IPS-NIHi7 (cell line): ENCODE data around the gene GRM4.

Experiments
- DNase-seq: peaks from one replicate; pipeline ENCODE4 v3.0.0; 2012; ENCODE audit warnings: mixed read lengths; ENCODE audit errors: extremely low spot score

The GRM4 gene

DNA sequence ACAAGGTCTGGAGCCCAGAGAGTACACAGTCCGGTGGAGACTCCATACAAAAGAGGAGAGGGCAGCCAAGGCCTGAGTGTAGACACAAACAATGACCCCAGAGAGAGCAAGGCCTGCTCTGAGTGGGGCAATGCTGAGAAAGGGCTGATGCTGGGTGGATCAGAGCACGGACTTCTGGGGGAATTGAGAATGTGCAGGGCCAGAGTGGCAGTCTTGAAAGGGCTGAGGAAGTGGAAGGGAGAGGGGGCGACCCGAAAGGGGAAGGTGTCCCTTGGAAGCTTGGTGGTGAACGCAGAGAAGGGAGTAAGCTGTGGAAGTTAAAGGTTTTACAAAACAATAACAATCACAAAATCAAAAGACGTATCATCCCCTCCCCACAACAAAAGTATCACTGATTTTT is 12.0 kb upstream of the GRM4 start:
- no peak for DNase-seq

DNA sequence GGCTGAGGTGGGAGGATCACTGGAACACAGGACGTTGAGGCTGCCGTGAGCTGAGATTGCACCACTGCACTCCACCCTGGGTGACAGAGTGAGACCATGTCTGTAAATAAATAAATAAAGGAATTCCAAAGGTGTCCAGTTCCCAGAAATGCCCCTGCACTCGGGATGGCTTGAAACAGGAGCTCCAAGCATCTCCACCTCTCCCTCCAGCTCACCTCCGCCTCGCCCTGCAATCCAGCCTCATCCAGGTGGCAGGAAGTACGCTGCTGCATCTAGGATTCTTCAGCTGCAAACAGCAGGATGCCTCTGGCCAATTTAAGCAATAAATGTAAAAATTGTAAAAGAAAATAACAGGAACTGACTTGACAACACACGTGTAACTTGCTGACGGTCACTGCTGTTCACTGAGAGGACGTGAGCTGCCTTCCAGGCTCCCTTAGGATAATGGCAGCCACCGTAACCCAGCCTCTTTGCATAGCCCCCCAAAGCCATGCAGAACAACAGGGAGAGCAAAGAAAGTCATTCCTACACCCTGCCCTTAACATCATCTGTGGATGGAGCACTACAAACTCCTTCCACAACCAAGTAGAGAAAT is 11.4 kb upstream of the GRM4 start:
- no peak for DNase-seq

DNA sequence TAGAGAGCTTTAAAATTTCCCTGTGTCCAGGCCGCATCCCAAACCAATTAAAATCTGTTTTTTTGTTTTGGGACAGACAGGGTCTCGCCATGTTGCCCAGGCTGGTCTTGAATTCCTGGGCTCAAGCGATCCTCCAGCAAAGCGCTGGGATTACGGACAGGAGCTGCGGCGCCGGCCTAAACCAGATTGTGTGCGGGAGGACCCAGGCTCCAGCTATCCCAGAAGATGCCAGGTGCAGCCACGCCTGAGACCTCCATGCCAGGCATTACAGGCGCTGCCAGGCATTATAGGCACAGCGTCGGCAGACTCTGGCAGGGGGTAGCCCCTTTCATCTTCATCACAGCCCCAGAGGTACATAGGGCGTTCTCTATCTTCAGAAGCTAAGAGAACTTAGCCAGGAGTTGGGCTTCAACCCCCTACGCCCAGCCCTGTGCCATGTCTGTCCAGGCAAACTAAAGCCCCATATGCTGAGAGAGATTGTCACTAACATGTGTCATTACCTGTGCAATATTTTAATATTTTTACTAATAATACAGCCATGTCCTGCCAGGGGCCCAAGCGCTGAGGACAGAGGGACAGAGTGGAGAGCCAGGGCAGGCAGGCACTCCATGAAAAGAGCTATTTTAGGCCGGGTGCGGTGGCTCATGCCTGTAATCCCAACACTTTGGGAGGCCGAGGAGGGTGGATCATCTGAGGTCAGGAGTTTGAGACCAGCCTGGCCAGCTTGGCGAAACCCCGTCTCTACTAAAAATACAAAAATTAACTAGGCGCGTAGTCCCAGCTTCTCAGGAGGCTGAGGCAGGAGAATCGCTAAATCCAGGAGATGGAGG is 9.8 kb upstream of the GRM4 start:
- DNase-seq = no peak

DNA sequence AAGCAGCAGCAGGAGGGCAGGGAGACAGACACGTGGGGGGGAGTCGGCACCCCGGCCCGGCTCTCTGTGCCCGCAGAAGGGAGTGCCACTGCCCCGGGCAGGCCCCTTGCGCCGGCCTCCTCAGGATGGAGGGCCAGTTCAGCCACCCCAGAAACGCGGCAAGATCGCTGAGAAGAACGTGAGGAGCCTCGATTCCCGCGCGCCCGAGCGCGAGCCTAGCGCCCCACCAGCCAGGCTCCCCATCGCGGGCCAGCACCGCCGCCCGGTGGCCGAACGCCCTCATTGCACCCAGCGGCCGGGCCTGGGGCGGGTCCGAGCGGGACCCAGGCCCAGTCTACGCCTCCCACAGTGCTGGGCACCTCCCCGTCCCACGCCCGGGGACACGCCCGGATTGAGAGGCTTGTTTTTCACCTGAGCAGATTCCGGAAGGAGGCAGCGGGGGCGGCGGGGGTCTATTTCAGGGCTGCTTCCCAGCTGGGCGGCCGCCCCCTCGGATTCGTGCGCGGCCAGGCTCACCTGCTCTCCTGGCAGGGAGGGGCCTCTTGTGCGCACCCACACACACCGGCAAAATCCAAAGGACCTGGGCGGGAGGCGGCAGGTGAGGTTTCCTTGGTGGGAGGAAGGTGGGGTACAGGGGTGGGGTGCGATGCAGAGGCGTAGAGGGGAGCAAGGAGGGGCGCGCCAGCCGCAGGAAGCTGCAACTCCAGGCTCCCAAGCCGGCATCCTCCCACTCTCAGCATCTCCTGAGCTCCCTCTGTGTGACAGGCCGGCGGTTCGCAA is 9.0 kb upstream of the GRM4 start:
- peak; percentile 90 for DNase-seq

DNA sequence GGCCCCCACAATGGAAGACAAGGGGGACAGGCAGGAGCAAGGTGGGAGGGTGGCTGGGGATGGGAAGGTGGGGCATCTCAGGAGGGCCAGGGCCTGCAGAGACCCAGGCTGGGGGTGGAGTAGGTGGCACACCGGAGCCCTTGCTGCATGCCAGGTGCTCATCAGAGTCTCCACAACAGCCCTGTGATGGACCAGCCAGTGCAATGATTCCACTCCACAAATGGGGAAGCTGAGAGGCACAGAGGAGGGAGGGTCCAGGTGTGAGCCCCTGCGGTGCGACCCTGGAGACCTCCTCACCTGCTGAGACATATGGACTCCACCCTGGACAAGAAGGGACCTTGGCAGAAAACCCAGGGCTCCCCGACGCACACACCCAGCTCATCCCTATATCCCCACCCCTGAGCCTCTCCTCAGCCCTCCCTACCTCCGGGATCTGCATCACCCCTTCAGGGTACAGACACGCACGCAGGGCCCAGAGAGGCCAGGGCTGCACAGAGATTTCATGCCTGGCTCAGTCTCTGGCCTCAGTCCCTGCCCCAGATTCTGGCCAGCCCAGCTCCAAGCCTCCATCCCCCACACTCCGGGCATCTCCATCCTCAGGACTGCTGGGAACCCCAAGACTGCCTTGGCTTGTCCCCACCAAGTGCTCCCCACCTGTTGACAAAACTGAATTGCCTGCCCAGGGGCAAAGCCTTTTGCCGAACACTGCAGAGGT is 7.1 kb upstream of the GRM4 start:
- DNase-seq = no peak

DNA sequence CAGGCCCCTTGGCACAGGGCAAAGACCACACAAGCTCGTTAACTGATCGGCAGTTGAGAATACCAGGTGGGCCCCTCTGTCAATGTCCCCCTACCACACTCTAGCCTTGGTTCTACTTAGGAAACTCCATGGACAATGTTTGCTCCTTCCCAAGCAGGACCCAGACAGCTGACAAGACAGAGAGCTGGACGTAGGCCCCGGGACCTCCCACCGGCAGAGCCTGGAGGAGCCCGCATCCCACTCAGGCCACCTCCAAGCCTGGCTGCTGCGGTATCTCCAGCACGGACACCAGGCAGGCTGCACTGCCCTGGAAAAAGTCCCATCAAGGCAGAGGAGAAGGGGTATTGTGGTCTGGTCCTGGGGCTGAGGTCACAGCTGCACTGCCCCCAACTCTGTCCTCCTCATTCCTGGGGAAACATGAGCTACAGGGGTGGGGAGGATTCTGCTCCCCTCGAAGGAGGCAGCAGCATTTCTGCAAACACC is 6.2 kb upstream of the GRM4 start:
- DNase-seq = no peak

DNA sequence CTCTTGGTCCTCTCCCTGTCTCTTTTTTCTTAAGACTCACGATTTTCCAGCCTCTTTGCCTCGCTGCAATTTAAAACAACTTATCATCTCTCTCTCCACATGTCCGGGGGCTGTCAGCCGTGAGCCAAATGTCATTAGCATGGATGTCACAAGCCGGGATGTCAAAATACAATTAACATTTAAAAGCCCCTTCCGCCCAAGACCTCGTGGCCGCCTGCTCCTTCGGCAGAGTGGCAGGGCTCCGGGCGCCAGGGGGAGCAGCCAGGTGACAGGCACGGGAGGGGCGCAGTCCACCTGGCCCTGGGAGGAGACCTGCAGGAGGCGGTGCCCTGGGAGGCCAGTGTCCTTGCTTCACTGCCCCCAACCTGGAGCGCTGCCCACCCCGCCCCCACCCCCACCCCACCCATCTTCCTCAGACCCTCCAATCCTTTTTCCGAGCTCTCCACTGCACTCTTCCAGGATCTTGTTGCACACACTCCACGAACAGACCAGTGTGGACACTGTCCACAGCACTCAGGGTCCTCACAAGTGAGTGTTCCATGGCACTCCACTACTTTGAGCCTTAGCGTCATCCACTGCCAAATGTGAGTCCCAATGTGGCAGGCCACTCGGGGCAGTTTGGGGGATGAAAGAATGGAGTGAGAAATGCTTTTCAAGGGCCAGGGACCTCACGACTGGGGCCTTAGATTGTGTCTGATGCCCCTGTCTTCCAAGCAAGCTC is 5.6 kb upstream of the GRM4 start:
- peak; percentile 70 for DNase-seq

DNA sequence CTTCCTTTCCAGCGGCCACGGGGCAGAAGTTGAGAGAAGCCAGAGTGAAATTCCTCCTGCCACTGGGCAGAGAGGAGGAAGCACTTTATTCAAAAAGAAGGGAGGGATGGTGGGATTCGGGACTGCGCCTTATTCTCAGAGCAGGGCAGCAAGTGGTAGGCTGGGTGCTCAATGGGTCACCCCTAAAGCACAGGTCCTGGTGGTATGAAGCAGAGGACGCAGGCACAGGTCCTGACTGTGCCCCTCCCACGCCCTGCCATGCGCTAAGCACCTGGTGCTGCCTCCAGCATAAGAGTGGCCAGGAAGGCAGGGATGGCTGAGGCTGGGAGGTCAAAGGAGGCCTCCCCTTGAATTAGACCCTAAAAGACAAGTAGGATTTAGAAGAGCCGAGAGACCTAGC is 4.9 kb upstream of the GRM4 start:
- no peak for DNase-seq

DNA sequence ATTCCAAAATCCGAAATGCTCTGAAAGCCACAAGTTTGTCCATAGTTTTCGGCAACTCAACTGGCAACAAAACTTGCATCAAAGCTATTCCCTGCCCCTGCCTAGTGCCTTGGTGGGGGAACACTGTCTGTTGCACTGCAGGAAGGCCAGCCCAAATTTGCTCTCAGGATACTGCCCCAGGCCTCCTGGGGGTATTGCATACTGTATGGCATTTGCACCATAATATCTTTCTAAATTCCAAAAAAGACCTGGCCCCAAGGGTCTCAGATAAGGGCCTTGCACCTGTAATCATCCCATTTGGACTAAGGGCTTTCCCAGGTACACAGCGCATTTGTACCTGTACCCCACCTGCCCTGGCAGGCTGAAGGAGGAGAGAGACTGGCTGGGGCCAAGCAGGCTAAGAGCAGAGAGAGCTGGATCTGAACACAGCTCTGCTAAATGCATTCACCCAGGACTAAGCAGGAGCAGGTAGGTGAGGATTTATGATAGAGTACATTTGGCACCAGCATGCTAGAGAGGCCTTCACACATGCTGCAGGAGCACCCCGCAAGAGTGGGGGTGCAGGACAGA is 4.0 kb upstream of the GRM4 start:
- DNase-seq = no peak

DNA sequence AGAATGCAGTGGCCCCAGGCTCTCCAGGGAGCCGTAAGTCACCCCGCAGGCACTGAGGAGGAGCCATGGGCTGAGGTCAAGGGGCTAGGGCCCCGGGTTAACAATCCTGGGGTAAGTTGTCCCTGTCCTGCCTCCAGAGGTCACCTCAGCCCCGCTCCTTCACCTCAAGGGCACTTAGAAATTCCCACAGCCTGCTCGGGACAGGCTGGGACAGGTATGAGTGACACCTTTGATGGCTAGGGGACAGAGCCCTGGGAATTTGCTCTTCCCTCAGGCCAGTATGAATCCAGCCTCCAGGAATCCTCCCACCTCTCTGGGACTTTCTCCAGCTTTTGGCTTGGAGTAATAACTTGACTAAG is 3.5 kb upstream of the GRM4 start:
- no peak for DNase-seq

DNA sequence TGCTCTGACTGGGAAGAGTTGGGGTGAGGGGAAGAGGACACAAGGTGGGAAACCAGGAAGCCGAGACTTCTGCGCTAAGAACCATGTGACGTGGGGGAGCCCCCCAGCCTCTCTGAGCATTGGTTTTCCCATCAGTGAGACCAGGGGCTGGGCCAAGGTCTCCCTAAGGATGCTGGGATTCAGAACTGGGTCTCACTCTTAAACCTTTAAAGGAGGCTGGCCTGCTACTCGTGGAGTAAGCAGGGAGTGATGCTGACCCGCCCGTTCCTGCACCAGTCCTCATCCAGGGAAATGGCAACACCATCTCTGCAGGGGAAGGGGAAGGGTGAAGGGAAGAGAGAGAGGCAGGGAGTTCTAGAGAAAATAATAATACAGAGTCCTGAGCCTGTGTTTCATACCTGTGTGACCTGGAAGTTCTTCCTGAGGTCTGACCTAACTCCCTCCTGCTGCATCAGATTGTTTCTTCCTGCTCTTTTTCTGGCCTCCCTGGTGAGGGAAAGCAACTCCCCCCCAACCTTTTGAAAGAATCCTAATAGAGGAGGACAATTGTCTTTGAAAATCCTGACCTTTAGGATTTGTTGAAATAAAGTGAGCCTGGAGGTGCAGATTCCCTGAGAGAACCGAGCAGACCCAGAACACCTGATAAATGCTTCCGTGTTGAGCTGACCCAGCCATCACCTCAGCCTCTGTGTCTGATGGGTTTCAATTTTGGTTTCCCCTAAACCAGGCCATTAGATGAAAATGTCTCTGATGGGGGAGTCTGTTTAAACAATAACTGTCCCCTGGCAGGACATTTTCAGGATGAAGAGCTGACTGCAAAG is 3.0 kb upstream of the GRM4 start:
- DNase-seq = no peak

DNA sequence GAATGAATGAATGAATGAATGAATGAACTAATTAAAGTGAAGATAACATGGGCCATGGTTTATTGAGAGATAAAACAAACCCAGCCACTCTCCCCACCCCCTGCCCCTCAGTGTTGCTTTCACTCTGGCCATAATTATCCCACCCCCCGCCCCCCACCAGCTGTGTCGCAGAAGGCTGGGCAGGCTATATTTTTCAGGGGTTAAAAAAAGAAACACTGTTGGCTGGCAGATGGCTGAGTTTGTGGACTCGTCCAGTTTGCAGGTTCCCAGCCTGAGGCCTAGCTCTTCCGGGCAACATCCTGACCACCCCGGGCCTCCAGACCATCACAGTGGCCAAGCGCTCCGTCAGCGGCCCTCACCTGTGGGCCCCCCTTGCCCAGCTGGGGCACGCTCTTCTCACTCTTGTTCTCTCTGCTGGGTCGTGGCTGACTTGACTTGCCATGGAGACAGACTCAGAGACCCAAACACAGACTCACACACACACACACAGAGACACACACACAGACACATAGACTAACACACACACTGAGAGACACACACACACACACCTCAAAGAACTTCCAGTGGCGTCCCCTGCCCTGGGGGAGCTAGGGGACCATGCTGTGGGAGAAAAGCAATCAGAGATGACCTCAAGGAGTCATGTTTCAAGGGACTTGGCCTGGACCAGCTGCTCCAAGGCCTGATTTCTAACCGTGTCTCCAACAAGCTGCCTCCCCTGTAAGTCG is 2.2 kb upstream of the GRM4 start:
- DNase-seq = no peak

DNA sequence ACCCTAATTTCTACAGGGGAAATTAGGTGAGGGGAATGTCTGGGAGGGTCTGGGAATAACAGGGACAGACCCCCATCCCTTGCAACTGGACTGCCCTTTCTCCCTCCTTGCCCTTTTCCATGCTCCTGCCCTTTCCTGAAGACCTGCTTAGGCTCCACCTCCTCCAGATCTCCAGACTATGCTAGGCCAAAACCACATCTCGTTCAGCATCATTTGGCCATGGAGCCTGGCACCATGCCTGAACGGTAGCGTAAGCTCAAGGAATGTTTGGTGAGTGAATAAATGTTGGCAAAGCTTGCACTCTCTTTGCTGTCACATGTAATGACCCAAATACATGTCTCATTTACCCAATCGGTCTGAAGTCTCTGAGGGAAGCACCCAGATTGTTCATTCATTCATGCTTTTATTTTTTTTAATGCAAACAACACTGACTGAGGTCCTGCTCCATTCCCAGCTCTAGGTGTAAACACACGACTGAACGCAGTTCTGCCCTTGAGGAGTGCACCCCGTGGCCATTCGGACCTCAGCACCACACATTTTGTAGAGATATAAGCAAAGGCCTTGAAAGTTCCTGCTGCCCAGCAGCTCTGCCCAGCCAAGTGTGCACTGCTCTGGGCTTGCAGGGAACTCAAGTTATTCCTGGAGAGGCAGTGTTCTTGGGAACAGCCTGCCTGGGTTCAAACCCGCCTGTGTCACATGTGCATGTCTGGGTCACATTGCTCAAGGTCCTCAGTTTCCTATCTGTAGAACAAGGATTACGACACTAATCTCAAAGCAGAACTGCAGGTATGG is 1.1 kb upstream of the GRM4 start:
- DNase-seq = no peak

DNA sequence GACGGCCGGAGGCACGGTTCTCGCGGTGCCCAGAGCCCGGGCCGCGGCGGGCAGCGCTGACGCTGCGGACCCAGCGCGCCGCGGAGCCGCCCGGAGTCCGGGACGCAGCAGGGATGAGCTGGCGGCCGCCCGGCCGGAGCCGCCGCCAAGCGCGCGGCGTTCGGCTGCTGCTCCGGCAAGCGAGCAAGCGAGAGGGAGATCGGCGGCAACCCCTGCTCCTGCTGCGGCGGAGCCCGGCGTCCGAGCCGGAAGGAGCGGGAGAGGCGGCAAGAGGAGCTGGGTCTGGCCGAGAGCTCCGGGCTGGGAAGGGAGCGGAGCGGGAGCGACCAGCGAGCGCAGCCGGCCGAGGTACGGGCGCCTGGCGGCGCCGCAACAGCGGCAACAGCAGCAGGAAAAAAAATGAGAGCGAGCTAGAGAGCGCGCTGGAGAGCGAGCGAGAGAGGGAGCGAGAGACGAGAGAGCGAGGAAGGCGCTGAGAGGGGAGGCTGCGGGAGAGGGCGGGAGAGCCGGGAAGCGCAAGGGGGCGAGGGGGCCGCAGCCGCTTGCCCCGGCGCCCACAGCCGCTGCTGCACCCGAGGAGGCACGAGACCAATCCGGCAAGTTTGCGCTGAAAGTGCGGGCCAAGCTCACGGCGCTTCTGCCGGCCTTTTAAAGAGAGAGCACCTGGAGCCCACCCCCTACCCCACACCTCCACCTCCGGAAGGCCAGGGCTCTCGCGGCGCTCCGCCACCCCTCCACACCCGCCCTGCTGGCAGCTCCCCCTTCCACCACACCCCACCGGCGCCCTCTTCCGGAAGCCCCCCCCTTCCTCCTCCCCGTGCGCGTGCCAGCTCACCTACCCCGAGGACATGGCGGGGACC is 496 bp downstream of the GRM4 start:
- peak; percentile 64 for DNase-seq

DNA sequence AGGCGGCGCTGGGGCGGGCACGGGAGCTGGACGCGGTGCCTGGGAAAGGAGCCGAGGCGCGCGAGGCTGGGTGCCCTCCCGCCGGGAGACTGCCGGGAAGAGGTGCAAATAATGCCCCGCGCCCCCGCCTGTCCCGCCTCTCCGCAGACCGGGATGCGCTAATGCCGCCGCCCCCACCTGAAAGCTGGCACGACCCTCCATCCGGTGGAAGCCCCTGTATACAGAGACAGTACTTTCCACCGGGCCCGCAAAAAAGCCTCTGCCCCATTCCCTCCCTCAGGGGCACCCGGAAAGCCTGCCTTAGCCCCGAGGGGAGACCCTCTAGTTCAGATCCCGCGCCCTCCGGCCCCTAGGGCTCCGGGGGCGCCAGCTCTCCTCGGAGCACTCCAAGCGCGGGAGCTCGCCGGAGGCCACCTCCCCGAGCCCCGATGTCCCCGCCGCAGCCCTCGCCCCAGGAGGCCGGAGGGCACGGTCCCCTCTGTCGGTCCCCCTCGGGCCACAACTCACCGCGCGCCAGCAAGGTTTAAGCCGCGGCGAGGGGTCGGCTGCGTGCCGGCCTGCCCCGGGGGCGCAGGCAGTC is 1.2 kb downstream of the GRM4 start:
- no peak for DNase-seq

DNA sequence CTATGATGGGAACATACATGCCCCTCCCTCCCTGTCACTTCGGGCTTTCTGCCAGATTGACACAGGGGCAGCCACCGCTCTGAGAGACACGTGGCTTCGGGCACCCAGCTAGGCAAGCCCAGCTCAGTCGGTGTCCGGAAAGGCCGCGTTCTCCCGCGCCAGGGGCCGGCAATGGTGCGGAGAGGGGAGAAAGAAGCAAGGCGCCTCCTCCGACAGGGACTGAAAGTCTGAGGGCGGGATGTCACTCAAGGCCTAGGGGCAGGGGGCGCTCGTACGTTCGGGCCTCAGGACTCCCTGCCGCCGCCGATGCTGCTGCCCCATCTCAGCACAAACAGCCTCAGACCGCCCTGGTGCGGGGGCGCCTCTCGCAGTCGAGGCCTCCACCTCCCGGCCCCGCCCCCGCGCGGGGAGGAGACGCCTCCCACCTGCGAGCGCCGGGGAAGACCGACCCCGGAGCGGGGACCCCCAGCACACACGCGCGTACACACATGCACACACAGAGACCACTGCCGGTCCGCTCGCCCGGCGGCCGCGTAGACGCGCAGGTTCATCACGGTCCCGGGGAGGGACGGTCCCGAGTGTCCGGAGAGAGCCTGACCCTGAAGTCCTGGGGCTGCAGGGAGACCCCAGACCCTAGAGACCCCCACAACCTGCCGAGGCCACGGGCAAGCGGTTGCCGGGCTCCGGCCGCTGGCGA is 1.9 kb downstream of the GRM4 start:
- peak; percentile 83 for DNase-seq
